Ammon's horn (tissue), 1 donor: Measurements from ENCODE around the gene NDUFC1.

Experiments
- DNase-seq: peaks from one replicate; pipeline ENCODE4 v3.0.0-alpha.2; 2016; ENCODE audit warnings: low spot score

The NDUFC1 gene

GRCh38 chr4:139247241-139247640, 55.0 kb downstream of the NDUFC1 start:
- DNase-seq: no peak

GRCh38 chr4:139246166-139246565, 56.1 kb downstream of the NDUFC1 start:
- no peak for DNase-seq

- DNase-seq: no peak
These were observed 56.7 kb downstream of the NDUFC1 start for GRCh38 chr4:139245590-139245989.

GRCh38 chr4:139243448-139244365, 58.6 kb downstream of the NDUFC1 start:
- peak; percentile 24 for DNase-seq

GRCh38 chr4:139242511-139243051, 59.7 kb downstream of the NDUFC1 start:
- DNase-seq: no peak

GRCh38 chr4:139241784-139242151, 60.5 kb downstream of the NDUFC1 start:
- DNase-seq: no peak

GRCh38 chr4:139241086-139241783, 61.0 kb downstream of the NDUFC1 start:
- no peak for DNase-seq
